T47D (cell line): Measurements from ENCODE around the gene MTMR11.

Source experiments
- DNase-seq, 2 experiments: peaks; one replicate each; pipeline versions ENCODE4 v3.0.0 to v3.0.0-alpha.2; 2011 to 2012; ENCODE audit warnings: low read depth in 1 of 2, low spot score in 1 of 2
- JUND ChIP-seq: IDR thresholded peaks from 2 replicates; pipeline ENCODE4 v1.6.1; 2012; ENCODE audit warnings: low read depth
- in situ Hi-C: cut with HindIII; loops from 2 replicates; pipeline ENCODE4 v1.10.0; 2016; ENCODE audit warnings: low sequenced_read_pairs, low pct_unique_long_range_greater_than_20kb

MTMR11 gene

DNA sequence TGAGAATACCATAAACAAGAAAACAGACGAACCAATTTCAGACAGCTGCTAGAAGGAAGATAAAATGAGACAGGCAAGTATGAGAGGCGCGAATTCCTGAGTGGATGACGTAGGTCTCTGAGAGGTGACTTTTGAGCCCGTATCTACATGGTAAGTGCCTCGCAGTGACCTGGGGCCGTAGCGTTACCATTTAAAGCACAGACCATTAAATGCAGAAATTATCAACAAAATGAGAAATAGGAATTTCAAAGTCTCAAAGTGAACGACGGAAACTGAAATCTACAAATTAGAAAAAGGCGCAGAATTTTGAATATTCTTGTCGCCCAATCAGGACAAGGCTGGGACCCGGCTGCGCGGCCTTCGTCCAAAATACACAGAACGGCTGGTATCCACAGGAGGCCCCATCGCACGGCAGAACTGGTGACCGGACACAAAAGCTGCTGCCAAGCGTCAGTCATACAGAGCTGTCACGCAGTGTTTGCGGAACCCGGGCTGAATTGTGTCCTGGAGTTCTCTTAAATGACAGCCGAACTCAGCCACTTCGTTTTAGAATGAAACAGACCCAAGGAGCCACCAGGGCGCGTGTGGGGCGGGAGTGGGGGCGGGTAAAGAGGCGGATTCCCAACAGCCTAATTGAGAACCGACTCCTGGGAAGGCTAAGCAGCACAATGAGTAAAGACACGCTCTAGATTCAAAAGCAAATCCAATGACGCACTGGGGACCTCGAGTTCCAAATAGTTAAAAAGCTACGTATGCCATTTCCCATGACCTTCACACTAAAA is 51.1 kb downstream of the MTMR11 start:
- in situ Hi-C loops, result no loop called here
- TF ChIP-seq JUND, result no peak
- DNase-seq, result peak; percentile 65 to 94

DNA sequence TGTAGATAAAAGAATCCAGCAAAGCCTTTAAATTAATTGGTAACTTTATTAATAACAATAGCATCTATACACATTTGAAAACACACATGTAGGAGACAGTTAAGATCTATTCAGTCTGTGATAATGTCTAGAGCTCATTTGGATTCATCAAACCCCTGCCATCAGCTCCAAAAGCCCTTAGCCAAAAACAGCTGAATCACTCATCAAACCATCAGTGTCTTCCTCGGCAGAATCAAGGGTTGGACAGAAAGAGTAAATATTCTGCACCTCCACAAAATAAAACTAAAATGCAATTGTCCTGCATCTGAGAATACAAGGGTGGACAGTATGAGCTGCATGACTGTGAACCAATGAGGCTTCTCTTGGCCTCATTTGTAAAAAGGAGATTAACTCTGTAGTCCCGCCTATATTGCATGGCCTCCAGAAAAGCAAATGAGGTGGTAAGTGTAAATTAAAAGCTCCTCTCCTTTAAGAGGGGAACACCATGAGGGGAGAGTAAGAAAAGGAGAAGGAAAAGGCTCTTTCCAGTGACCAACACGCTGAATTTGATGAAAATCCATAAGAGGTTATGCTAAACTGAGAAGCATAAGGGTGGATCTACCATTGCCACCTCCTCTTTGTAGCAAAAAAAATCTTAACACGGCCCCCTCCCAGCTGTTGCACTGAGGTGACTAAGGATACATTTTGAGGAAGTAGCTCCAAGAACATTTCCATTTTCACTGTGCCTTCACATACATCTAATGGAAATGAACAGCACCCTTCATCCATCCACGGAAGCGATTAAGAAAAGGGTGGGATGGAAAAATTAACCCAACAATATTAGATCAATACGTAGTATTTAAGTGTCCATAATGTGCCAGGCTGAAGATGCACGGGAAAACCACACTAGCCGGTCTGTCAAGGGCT is 52.0 kb downstream of the MTMR11 start:
- DNase-seq, result peak in 1 of 2 experiments; percentile 51
- TF ChIP-seq JUND, result no peak
- in situ Hi-C loops, result no loop called here

DNA sequence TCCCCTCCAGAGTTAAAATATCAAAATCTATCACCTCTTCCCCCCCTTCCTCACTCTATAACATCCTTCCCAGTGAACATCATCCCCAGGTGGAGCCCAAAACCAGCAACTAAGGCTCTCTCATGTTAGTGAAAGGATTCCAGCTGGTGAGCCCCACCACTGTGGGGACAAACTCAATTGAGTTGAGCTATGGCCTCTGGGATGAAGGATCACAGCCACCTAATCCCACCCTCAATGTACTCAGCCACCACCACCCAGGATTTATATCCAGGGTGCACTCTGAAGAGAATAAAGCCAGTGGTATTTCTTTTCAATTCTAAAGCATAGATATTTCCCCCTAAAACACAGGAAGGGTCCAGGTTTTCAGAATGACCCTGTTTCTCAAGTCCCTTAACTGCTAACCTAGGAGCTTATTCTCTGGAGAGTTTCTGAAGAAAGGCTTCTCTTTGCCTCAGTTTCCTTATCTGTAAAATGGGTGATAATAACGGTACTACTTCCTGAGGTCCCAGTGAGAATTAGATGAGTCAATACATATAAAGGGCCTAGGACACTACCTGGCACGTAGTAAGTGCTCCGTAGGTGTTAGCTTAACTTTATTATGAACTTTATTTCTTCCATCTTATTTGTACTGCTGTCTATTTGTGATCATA is 53.0 kb downstream of the MTMR11 start:
- no peak for TF ChIP-seq JUND
- DNase-seq, result no peak
- in situ Hi-C loops, result no loop called here

DNA sequence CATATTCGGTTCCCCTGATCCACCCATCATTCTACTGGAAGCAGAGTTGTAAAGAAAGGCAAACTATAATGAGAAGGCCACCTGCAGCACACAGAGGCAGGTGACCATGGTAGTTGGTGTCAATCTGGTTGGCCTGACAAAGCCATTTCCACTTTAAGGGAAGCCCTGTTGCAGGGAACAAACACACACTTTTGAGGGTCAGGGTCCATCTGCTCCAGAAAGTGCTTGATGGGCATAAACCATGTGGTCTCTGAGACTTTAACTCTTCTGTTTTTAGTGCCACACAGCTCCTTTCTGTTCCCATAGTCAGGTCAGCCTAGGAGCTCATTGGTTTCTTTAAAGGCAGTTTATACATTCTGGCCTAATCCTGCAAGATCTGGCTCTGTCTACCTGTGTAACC is 54.8 kb downstream of the MTMR11 start:
- TF ChIP-seq JUND, result no peak
- in situ Hi-C loops, result no loop called here
- DNase-seq, result no peak

DNA sequence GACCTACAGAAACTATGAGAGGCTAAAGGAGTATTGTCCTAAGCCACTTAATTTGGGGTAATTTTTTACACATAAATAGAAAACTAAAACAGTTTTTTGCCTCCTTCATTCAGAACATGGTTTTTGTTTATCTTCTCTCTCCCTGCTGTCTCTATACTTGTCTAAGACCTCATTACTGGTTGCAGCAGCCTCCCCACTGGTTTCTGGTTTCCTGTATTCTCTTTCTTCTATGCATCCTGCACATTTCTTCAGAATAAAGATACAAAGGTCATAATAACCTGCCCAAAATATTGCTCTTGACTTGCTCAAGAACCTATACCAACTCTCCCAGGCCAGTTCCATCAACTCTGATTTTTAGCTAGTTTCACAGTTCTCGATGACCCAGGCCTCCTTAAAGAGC is 57.1 kb downstream of the MTMR11 start:
- no peak for TF ChIP-seq JUND
- in situ Hi-C loops, result no loop called here
- DNase-seq, result no peak
